NCI-H82 treated with DMSO at 0.1 percent for 48 hours (cell line): ENCODE results near the gene DDA1.

Source experiments
- DNase-seq: peaks from one replicate; lab custom pipeline; 2025; ENCODE audit not compliant: unreplicated experiment; lab: John Stamatoyannopoulos, UW

Gene DDA1

GRCh38 chr19:17328517-17329365, 19.4 kb downstream of the DDA1 start:
- DNase-seq: no peak

GRCh38 chr19:17329366-17330261, 20.3 kb downstream of the DDA1 start:
- DNase-seq: no peak

GRCh38 chr19:17330262-17331044, 21.1 kb downstream of the DDA1 start:
- no peak for DNase-seq

GRCh38 chr19:17331045-17331558, 21.7 kb downstream of the DDA1 start:
- DNase-seq: no peak

- no peak for DNase-seq
Measured at GRCh38 chr19:17332360-17332676, 23.0 kb downstream of the DDA1 start.

GRCh38 chr19:17332677-17333581, 23.6 kb downstream of the DDA1 start:
- peak; percentile 72 for DNase-seq

GRCh38 chr19:17333611-17334413, 24.4 kb downstream of the DDA1 start:
- no peak for DNase-seq

GRCh38 chr19:17334414-17335409, 25.3 kb downstream of the DDA1 start, which contains the start of gene ANO8:
Gene ANO8, minus strand, starts transcription at chr19:17334855. Its CDS starts 185 bp downstream, at chr19:17334670.
- DNase-seq: peak; percentile 99

- no peak for DNase-seq
Measured at GRCh38 chr19:17335575-17335974, 26.2 kb downstream of the DDA1 start.

GRCh38 chr19:17336872-17337674, 27.7 kb downstream of the DDA1 start, which contains the start of gene GTPBP3:
Gene GTPBP3, plus strand, starts transcription at chr19:17337553. Its CDS starts 59 bp downstream, at chr19:17337612.
- DNase-seq: peak; percentile 100

GRCh38 chr19:17337675-17338432, 28.5 kb downstream of the DDA1 start:
- DNase-seq: no peak

GRCh38 chr19:17338433-17339078, 29.2 kb downstream of the DDA1 start:
- DNase-seq: no peak

GRCh38 chr19:17339088-17339741, 29.9 kb downstream of the DDA1 start:
- DNase-seq: no peak

- no peak for DNase-seq
Measured at GRCh38 chr19:17340302-17340870, 31.0 kb downstream of the DDA1 start.

GRCh38 chr19:17340871-17341357, 31.6 kb downstream of the DDA1 start:
- no peak for DNase-seq
